PC-3 (cell line): ENCODE results near the gene CBARP.

Source experiments
- CTCF ChIP-seq: fragments of 300-600 bp; sonication (generic); conservative IDR thresholded peaks from 2 replicates; pipeline ENCODE4 v1.5.1; 2017; ENCODE audit warnings: antibody characterized with exemption, low read depth, mild to moderate bottlenecking, low read length
- EZH2 ChIP-seq: fragments of 300-600 bp; sonication (generic); IDR thresholded peaks from one replicate; pipeline ENCODE4 v1.6.1; 2017; ENCODE audit warnings: antibody characterized with exemption, mild to moderate bottlenecking, low read length; ENCODE audit not compliant: unreplicated experiment

DNA sequence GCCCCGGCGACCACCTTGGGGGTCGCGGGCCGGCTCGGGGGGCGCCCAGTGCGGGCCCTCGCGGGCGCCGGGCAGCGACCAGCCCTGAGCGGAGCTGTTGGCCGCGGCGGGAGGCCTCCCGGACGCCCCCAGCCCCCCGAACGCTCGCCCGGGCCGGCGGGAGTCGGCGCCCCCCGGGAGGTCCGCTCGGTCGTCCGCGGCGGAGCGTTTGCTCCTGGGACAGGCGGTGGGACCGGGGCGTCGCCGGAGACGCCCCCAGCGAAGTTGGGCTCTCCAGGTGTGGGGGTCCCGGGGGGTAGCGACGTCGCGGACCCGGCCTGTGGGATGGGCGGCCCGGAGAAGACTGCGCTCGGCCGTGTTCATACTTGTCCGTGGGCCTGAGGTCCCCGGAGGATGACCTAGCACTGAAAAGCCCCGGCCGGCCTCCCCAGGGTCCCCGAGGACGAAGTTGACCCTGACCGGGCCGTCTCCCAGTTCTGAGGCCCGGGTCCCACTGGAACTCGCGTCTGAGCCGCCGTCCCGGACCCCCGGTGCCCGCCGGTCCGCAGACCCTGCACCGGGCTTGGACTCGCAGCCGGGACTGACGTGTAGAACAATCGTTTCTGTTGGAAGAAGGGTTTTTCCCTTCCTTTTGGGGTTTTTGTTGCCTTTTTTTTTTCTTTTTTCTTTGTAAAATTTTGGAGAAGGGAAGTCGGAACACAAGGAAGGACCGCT, 31.5 kb downstream of the CBARP start:
- TF ChIP-seq CTCF (no peak), EZH2 (no peak)
